OCI-LY7 (cell line): ENCODE results near the gene DCAF11. TPM values are rescaled to one million over a fixed set of nuclear protein-coding genes. Genes with fewer than 3 reads are reported as not detected.
A peak's percentile ranks its signal among the peaks of the same experiment; 100 is the strongest.

ENCODE experiments used
- BruUV-seq: library from RNA; stranded (reverse); fragments of 400-500 nt; replicated peaks from 2 replicates; lab custom pipeline; 2021; lab: Mats Ljungman, UMichigan
- CTCF ChIA-PET: fragments of 300-600 bp; sonication (Branson Sonifier 250); formaldehyde crosslinking; loops from one replicate; lab custom pipeline; 2022; ENCODE audit warnings: antibody characterized with exemption; ENCODE audit not compliant: unreplicated experiment; lab: Charles Lee
- POLR2A ChIA-PET: fragments of 300-600 bp; sonication (Branson Sonifier 250); formaldehyde crosslinking; loops from one replicate; lab custom pipeline; 2022; ENCODE audit warnings: antibody characterized with exemption; lab: Charles Lee
- DNase-seq: peaks from one replicate; pipeline ENCODE4 v3.0.0-alpha.2; 2015; ENCODE audit warnings: low spot score
- H2AFZ ChIP-seq: fragments of 200-600 bp; sonication (generic), shearing (Covaris generic); 2 replicates; pipeline ENCODE4 v1.6.1; 2014; ENCODE audit warnings: mild to moderate bottlenecking, antibody characterized with exemption, low read length, moderate library complexity
- H3K27ac ChIP-seq: fragments of 200-600 bp; sonication (generic); 2 replicates; pipeline ENCODE4 v1.5.1; 2014; ENCODE audit warnings: mixed run types, low read depth, mild to moderate bottlenecking, moderate library complexity, low read length, inconsistent platforms; ENCODE audit not compliant: poor library complexity, severe bottlenecking
- H3K36me3 ChIP-seq: fragments of 200-600 bp; sonication (generic); 2 replicates; pipeline ENCODE4 v1.6.1; 2014; ENCODE audit warnings: mild to moderate bottlenecking, antibody characterized with exemption, low read length, moderate library complexity, mixed read lengths; ENCODE audit not compliant: insufficient read depth
- H3K4me1 ChIP-seq: fragments of 200-600 bp; sonication (generic); 2 replicates; pipeline ENCODE4 v1.5.1; 2014; ENCODE audit warnings: mild to moderate bottlenecking, low read length; ENCODE audit not compliant: insufficient read depth, poor library complexity, severe bottlenecking
- H3K4me2 ChIP-seq: fragments of 200-600 bp; sonication (generic); 2 replicates; pipeline ENCODE4 v1.6.1; 2014; ENCODE audit warnings: mild to moderate bottlenecking, low read length
- H3K4me3 ChIP-seq: fragments of 200-600 bp; sonication (generic); 2 replicates; pipeline ENCODE4 v1.5.1; 2014; ENCODE audit warnings: mild to moderate bottlenecking, low read depth, low read length; ENCODE audit not compliant: poor library complexity, severe bottlenecking
- H3K79me2 ChIP-seq: fragments of 200-600 bp; sonication (generic); 2 replicates; pipeline ENCODE4 v1.6.1; 2016; ENCODE audit warnings: low read depth, mild to moderate bottlenecking, low read length, moderate library complexity, mixed read lengths; ENCODE audit not compliant: insufficient read depth
- H3K9me2 ChIP-seq: fragments of 200-600 bp; sonication (generic); 2 replicates; pipeline ENCODE4 v1.6.1; 2016; ENCODE audit warnings: mild to moderate bottlenecking, low read length, mixed read lengths; ENCODE audit not compliant: insufficient read depth
- H3K9me3 ChIP-seq: fragments of 200-600 bp; sonication (generic); 2 replicates; pipeline ENCODE4 v1.6.1; 2014; ENCODE audit warnings: mild to moderate bottlenecking, mixed run types, low read length, mixed read lengths
- H4K20me1 ChIP-seq: fragments of 200-600 bp; sonication (generic); 2 replicates; pipeline ENCODE4 v1.6.1; 2014; ENCODE audit warnings: mild to moderate bottlenecking, antibody characterized with exemption, low read length, moderate library complexity, mixed read lengths; ENCODE audit not compliant: insufficient read depth
- EZH2phosphoT487 ChIP-seq: fragments of 200-600 bp; sonication (generic); IDR thresholded peaks from 2 replicates; pipeline ENCODE4 v1.6.1; 2018; ENCODE audit warnings: low read depth, borderline replicate concordance, mild to moderate bottlenecking, mixed run types, antibody characterized with exemption, low read length, moderate library complexity, mixed read lengths
- intact Hi-C: fragments of 100-400 bp; cut with micrococcal nuclease; formaldehyde crosslinking; loops from one replicate; pipeline ENCODE4 v1.10.0; 2022; ENCODE audit not compliant: unreplicated experiment
- total RNA-seq, 2 experiments: library from RNA; depleted of rRNA in 1 of 2; stranded (reverse); fragments of >200 nt in 1 of 2; shearing (Covaris generic) in 1 of 2; gene quantifications; 2 replicates each; pipeline ENCODE4 v1.2.3, GENCODE V29; 2014 to 2022
- TF ChIP-seq, protein P1 (sequence below): fragments of 200-600 bp; sonication (generic); conservative IDR thresholded peaks from 2 replicates; pipeline ENCODE4 v1.5.1; 2014; ENCODE audit warnings: mild to moderate bottlenecking, antibody characterized with exemption, low read length, moderate library complexity, mixed read lengths

DCAF11 gene
- total RNA-seq, 2 experiments from 2014 or later = 63.6 to 75.5 TPM

DNA sequence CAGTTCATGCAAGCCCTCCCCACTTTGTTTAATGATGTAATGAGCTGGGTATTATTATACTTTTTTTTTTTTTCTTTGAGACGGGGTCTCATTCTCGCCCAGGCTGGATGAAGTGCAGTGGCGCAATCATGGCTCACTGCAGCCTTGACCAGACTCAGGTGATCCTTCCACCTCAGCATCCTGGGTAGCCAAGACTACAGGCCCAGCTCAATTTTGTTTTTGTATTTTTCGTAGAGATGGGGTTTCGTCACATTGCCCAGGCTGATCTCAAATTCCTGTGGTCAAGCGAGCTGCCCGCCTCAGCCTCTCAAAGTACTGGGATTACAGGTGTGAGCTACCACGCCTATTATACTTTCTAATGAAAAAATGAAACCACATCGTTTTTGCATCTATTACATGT lies 4.5 kb upstream of the DCAF11 start:
- intact Hi-C loops = no loop called here
- no peaks in the 10 kb centered on the region for H4K20me1 ChIP-seq
- no peaks in the 10 kb centered on the region for H3K9me2 ChIP-seq
- no peaks in the 10 kb centered on the region for H3K9me3 ChIP-seq
- H3K27ac ChIP-seq = no peak overlapping the region
- BruUV-seq = no TSS peak
- H3K36me3 ChIP-seq = no peaks in the 10 kb centered on the region
- ChIA-PET POLR2A (interaction anchor here (0.6 to 7.0 kb wide), 9 partner anchors 16 to 783 kb away, joined by 3 to 80 read pairs (median 4); partner anchors contain the start of genes EMC9, IRF9, PCK2 and PSME1), CTCF (interaction anchor here (0.5 to 1.3 kb wide), 2 partner anchors 17 to 19 kb away, joined by 3 to 8 read pairs; partner anchors contain the start of gene PCK2)
- H3K4me2 ChIP-seq = no peak overlapping the region
- no peak overlapping the region for H3K4me3 ChIP-seq
- peak overlapping the region; percentile 22; the same call in 1 of the 2 replicates for H2AFZ ChIP-seq
- no peaks in the 10 kb centered on the region; the same call in 1 of the 2 replicates for H3K79me2 ChIP-seq
- DNase-seq = no peak
- H3K4me1 ChIP-seq = peaks cover 16% of the 10 kb centered on the region
- no peak for TF ChIP-seq EZH2phosphoT487
- TF ChIP-seq, protein P1, sequence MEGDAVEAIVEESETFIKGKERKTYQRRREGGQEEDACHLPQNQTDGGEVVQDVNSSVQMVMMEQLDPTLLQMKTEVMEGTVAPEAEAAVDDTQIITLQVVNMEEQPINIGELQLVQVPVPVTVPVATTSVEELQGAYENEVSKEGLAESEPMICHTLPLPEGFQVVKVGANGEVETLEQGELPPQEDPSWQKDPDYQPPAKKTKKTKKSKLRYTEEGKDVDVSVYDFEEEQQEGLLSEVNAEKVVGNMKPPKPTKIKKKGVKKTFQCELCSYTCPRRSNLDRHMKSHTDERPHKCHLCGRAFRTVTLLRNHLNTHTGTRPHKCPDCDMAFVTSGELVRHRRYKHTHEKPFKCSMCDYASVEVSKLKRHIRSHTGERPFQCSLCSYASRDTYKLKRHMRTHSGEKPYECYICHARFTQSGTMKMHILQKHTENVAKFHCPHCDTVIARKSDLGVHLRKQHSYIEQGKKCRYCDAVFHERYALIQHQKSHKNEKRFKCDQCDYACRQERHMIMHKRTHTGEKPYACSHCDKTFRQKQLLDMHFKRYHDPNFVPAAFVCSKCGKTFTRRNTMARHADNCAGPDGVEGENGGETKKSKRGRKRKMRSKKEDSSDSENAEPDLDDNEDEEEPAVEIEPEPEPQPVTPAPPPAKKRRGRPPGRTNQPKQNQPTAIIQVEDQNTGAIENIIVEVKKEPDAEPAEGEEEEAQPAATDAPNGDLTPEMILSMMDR = no peak

DNA sequence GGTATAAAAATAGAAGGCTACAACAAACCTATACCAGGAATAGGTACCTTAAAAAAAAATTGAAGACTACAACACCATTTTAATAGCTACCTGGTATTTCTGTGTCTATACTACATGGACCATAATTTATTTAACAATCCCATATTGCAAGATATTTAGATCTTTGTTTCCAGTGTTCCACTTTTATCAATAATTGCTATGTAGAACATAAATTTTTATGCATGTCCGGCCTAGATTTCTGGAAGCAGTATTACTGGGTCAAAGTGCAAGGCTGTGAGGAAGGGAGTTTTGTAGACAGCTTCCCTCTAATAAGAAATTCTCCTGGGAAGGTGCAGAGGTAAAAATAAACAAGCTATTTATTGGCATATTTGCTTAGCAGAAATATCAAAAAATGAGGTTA lies 4.1 kb upstream of the DCAF11 start:
- intact Hi-C loops = no loop called here
- H2AFZ ChIP-seq = no peak overlapping the region
- no peaks in the 10 kb centered on the region for H3K36me3 ChIP-seq
- H3K4me2 ChIP-seq = no peak overlapping the region
- ChIA-PET POLR2A (interaction anchor here (0.6 to 7.0 kb wide), 9 partner anchors 8 to 216 kb away, joined by 3 to 80 read pairs (median 4); partner anchors contain the start of genes EMC9, IRF9, PCK2 and PSME1), CTCF (interaction anchor here (0.5 to 1.3 kb wide), 2 partner anchors 17 to 20 kb away, joined by 3 to 8 read pairs; partner anchors contain the start of gene PCK2)
- H3K27ac ChIP-seq = no peak overlapping the region
- no peak for DNase-seq
- no peaks in the 10 kb centered on the region for H3K9me2 ChIP-seq
- peaks cover 3% of the 10 kb centered on the region; the same call in 1 of the 2 replicates for H3K79me2 ChIP-seq
- H3K4me3 ChIP-seq = no peak overlapping the region
- H4K20me1 ChIP-seq = no peaks in the 10 kb centered on the region
- BruUV-seq = no TSS peak
- H3K4me1 ChIP-seq = peaks cover 18% of the 10 kb centered on the region
- no peaks in the 10 kb centered on the region for H3K9me3 ChIP-seq
- TF ChIP-seq, protein P1 = no peak

DNA sequence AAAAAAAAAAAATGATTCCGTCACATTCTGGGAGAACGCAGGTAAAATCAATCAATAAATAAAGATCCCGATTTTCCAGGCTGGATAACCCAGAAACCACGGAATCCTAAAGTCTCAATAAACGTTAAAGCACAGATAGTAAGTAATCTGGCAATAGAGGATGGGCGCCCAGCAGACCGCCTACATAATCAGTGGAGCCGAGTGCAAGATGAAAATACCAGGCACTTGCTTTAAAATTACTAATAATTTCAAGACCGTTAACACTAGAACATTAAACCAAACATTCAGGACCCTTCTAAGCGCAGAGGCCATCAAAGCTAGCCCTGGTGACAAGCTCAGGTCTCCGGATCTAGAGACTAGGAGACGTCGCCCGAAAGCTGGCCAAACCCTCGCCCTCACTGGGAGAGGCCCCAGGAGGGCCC lies 1.2 kb upstream of the DCAF11 start:
- H3K79me2 ChIP-seq = peaks cover 8% of the 10 kb centered on the region; the same call in 1 of the 2 replicates
- peak overlapping the region; percentile 93 for H3K27ac ChIP-seq
- CTCF ChIA-PET = interaction anchor here (1.0 to 2.7 kb wide), 3 partner anchors 18 to 48 kb away, joined by 3 to 12 read pairs (median 6); partner anchors contain the start of genes IRF9 and PSME1
- H3K9me2 ChIP-seq = no peaks in the 10 kb centered on the region
- no peaks in the 10 kb centered on the region for H3K9me3 ChIP-seq
- DNase-seq = peak; percentile 37
- peak overlapping the region; percentile 90; the same call in 1 of the 2 replicates for H2AFZ ChIP-seq
- POLR2A ChIA-PET = interaction anchor here (0.6 to 4.2 kb wide), 6 partner anchors 19 to 162 kb away, joined by 4 to 64 read pairs (median 20); partner anchors contain the start of genes PCK2, PSME1, PSME2 and RABGGTA
- H3K36me3 ChIP-seq = peaks cover 20% of the 10 kb centered on the region
- H3K4me3 ChIP-seq = peak overlapping the region; percentile 91
- intact Hi-C loops = no loop called here
- peaks cover 24% of the 10 kb centered on the region for H3K4me1 ChIP-seq
- no peaks in the 10 kb centered on the region for H4K20me1 ChIP-seq
- TSS peak; percentile 79 for BruUV-seq
- H3K4me2 ChIP-seq = peak overlapping the region; percentile 95
- TF ChIP-seq EZH2phosphoT487 = no peak
- TF ChIP-seq, protein P1 = no peak
